HCT116 (cell line): ENCODE data around the gene POLR2H.

ENCODE experiments used
- POLR2AphosphoS5 ChIP-seq: IDR thresholded peaks from 2 replicates; pipeline ENCODE4 v1.6.1; 2011; ENCODE audit warnings: mild to moderate bottlenecking, low read depth, low read length, moderate library complexity
- TF ChIP-seq, protein P1 (sequence below), 3 experiments: fragments of 200-600 bp in 1 of 3; sonication (generic) in 1 of 3; IDR thresholded peaks in 2 of 3; conservative IDR thresholded peaks in 1 of 3; 2 replicates each; pipeline ENCODE4 v1.5.1; 2012 to 2017; ENCODE audit warnings: low read depth in 2 of 3, low read length in 2 of 3, antibody characterized with exemption in 1 of 3, borderline replicate concordance in 1 of 3, control low read depth in 1 of 3, mild to moderate bottlenecking in 1 of 3, mixed read lengths in 1 of 3, mixed run types in 1 of 3, moderate library complexity in 1 of 3; ENCODE audit not compliant: insufficient read depth in 1 of 3

DNA sequence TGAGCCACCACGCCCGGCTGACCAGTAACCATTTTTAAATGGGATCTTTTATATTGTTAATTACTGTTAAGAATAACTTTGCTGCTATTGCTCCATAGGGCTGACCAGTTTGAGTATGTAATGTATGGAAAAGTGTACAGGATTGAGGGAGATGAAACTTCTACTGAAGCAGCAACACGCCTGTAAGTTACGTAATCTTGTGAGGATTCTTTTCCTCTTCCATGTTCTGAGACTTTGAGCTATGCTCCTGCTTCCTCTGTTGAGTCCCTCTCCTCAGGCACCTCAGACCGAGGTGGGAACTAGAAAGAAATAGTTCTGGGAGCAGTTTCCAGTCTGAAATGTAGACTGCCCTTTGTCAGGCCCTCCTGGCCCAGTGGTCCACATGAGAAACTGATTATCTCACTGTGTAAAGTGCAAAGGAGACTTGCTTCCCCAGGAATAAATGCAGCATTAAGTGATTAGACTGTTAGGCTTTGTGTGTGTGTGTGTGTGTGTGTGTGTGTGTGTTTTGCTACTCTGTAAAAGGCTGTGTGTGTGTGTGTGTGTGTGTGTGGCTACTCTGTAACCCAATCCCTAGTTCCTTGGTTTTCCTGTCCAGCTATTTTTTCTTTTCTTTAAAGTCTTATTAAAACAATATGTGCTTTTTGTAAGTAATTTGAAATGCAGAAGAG is 5.2 kb downstream of the POLR2H start:
- TF ChIP-seq, protein P1, sequence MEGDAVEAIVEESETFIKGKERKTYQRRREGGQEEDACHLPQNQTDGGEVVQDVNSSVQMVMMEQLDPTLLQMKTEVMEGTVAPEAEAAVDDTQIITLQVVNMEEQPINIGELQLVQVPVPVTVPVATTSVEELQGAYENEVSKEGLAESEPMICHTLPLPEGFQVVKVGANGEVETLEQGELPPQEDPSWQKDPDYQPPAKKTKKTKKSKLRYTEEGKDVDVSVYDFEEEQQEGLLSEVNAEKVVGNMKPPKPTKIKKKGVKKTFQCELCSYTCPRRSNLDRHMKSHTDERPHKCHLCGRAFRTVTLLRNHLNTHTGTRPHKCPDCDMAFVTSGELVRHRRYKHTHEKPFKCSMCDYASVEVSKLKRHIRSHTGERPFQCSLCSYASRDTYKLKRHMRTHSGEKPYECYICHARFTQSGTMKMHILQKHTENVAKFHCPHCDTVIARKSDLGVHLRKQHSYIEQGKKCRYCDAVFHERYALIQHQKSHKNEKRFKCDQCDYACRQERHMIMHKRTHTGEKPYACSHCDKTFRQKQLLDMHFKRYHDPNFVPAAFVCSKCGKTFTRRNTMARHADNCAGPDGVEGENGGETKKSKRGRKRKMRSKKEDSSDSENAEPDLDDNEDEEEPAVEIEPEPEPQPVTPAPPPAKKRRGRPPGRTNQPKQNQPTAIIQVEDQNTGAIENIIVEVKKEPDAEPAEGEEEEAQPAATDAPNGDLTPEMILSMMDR (IDR thresholded peaks at IDR 0.05 in 2 of 3, conservative IDR thresholded peaks at IDR 0.05 in 1 of 3; ENCODE audit: borderline replicate concordance in 1 of 3, insufficient read depth in 1 of 3, low read depth in 2 of 3, low read length in 2 of 3) = no peak
- no peak for TF ChIP-seq POLR2AphosphoS5
